Measurements from ENCODE around the gene MTARC2. TPM values are rescaled to one million over a fixed set of nuclear protein-coding genes. Genes with fewer than 3 reads are reported as not detected.

Gene MTARC2
- total RNA-seq, 1 donor from 2014 or later = not detected

DNA sequence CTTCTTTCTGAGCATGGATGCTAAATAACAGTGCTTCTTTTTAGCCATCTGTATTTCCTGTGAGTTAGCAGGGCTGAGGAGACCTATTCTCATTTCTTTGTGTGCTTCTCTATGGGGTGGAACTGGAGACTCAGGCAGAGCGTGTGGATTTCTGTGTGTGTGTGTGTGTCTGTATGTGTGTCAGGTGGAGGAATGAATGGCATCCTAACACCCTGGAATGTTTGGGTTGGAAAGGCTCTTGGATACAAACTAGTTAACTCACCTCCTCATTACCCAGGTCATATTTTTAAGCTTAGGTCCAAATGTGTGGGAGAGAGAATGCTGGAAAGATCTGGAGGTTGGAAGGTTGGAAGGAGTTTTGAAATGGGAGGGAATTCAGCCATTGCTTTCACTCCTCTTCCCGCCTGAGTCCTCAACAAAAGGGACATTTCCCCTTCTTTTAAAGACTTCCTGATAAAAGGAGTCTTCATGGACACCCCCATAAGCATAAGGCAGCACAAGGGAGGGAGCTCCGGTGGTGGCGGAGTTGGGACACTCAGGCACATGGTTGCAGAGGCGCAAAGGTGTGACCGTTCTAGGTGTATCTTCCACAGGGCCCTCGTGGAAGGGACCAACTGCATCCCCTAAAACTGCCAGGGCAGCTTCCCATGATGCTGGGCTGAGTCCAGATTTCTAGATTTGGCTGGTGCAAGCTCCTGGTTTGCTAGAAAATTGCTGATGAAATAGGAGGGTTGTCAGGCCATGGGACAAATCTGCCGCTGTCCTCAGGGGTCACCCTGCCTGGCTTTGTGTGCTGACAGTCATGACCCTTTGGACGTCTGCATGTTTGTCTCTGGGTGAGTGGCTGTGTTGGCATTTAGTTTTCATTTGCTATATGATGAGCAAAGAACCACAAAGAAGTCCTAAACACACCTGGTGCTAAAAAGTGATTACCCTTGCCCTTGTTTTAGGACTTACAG, 76.2 kb downstream of the MTARC2 start:
- Histone ChIP-seq H3K9ac (no peak overlapping the region), H3K27ac (no peak overlapping the region), H3K9me3 (ENCODE audit: low read depth) (no peaks in the 10 kb centered on the region), H3K4me2 (no peak overlapping the region), H3F3A (ENCODE audit: low read depth) (no peaks in the 10 kb centered on the region), H3K36me3 (no peaks in the 10 kb centered on the region), H2AFZ (replicated peaks) (no peak overlapping the region), H3K4me3 (no peak overlapping the region), H4K20me1 (ENCODE audit: low read depth) (no peaks in the 10 kb centered on the region), H3K4me1 (no peaks in the 10 kb centered on the region), H3K79me2 (ENCODE audit: low read depth) (no peaks in the 10 kb centered on the region), H3K27me3 (no peaks in the 10 kb centered on the region)
- no peak for DNase-seq (ENCODE audit: low spot score)
- no peaks in the 10 kb centered on the region for H3K36me3 Mint-ChIP-seq
- peak overlapping the region; percentile 3 for H3K27ac Mint-ChIP-seq
- TF ChIP-seq, protein P1, sequence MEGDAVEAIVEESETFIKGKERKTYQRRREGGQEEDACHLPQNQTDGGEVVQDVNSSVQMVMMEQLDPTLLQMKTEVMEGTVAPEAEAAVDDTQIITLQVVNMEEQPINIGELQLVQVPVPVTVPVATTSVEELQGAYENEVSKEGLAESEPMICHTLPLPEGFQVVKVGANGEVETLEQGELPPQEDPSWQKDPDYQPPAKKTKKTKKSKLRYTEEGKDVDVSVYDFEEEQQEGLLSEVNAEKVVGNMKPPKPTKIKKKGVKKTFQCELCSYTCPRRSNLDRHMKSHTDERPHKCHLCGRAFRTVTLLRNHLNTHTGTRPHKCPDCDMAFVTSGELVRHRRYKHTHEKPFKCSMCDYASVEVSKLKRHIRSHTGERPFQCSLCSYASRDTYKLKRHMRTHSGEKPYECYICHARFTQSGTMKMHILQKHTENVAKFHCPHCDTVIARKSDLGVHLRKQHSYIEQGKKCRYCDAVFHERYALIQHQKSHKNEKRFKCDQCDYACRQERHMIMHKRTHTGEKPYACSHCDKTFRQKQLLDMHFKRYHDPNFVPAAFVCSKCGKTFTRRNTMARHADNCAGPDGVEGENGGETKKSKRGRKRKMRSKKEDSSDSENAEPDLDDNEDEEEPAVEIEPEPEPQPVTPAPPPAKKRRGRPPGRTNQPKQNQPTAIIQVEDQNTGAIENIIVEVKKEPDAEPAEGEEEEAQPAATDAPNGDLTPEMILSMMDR (IDR thresholded peaks at IDR 0.05) = no peak
- TF ChIP-seq EZH2phosphoT487 (IDR thresholded peaks at IDR 0.05) (no peak), EZH2 (IDR thresholded peaks at IDR 0.05) (no peak)
- peaks cover 2% of the 10 kb centered on the region for H3K27me3 Mint-ChIP-seq (ENCODE audit: insufficient read depth, low read depth)
- no peak overlapping the region for H3K4me3 Mint-ChIP-seq
- no peaks in the 10 kb centered on the region for H3K9me3 Mint-ChIP-seq
- peaks cover 7% of the 10 kb centered on the region for H3K4me1 Mint-ChIP-seq

DNA sequence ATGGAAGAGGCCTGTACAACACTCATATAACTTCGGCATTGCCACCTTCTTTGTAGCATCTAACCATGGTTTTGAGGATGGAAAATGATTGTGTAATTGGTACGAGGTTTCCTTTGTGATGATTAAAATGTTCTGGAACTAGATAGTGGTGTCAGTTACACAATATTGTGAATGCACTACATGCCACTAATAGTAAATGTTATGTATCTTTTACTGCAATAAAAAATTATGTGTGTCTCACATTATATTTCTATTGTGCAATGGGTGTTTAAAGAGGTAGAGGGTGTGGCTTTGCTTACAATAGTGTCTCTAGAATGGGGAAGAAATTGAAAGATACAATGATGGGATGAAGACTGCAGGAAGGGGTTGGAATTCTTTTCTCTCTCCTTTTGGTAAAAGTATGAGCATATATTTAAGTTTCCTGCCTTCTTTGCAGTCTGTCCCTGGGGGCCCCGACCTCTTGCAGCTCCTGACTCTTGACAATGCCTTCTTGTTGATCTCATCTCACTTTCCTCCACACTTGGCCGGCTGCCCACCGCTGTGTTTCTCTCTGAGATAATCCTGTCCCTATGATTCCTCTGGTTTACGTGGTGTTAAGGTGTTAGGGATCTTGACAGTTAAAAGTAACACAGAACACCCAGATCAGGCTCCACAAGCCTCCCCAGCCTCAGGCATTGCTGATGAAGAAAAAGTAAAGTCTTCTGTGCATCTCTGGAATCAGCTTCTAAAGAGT, 77.9 kb downstream of the MTARC2 start:
- TF ChIP-seq, protein P1 (IDR thresholded peaks at IDR 0.05) = no peak
- TF ChIP-seq EZH2phosphoT487 (IDR thresholded peaks at IDR 0.05) = no peak
- no peak for TF ChIP-seq EZH2 (IDR thresholded peaks at IDR 0.05)
- H2AFZ ChIP-seq (replicated peaks) = no peak overlapping the region
- Mint-ChIP-seq H3K36me3 (no peaks in the 10 kb centered on the region), H3K27me3 (ENCODE audit: insufficient read depth, low read depth) (peaks cover 2% of the 10 kb centered on the region), H3K4me3 (no peak overlapping the region), H3K4me1 (peaks cover 7% of the 10 kb centered on the region), H3K9me3 (no peaks in the 10 kb centered on the region), H3K27ac (no peak overlapping the region)
- H3K9ac ChIP-seq = no peak overlapping the region
- no peak for DNase-seq (ENCODE audit: low spot score)
- no peaks in the 10 kb centered on the region for H4K20me1 ChIP-seq (ENCODE audit: low read depth)
- H3K27ac ChIP-seq = no peak overlapping the region
- H3K27me3 ChIP-seq = no peaks in the 10 kb centered on the region
- no peaks in the 10 kb centered on the region for H3K4me1 ChIP-seq
- H3K36me3 ChIP-seq = no peaks in the 10 kb centered on the region
- no peaks in the 10 kb centered on the region for H3F3A ChIP-seq (ENCODE audit: low read depth)
- H3K4me3 ChIP-seq = no peak overlapping the region
- H3K9me3 ChIP-seq (ENCODE audit: low read depth) = no peaks in the 10 kb centered on the region
- no peak overlapping the region for H3K4me2 ChIP-seq
- no peaks in the 10 kb centered on the region for H3K79me2 ChIP-seq (ENCODE audit: low read depth)

DNA sequence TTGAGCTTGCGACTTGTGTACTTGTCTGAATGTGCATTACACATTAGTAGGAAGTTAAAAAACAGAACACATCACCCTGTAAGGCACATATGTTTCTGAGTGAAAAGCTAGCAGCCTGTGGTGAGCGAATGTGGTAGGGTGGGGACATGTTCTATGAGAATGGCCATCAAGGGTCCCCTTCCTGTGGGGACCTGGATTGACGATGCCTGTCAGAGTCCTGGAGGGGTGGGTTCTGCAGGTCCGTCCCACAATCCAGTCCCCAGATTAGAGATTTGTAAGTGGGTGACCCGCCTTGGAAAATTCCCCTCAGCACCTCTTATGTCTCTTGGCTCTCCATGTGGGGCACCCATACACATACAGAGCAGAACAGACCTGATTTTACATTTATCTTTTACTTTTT, 78.6 kb downstream of the MTARC2 start:
- no peaks in the 10 kb centered on the region for H3K36me3 Mint-ChIP-seq
- H3K9ac ChIP-seq = no peak overlapping the region
- no peak overlapping the region for H3K27ac ChIP-seq
- no peaks in the 10 kb centered on the region for H3F3A ChIP-seq (ENCODE audit: low read depth)
- no peaks in the 10 kb centered on the region for H3K9me3 ChIP-seq (ENCODE audit: low read depth)
- H3K36me3 ChIP-seq = no peaks in the 10 kb centered on the region
- H3K79me2 ChIP-seq (ENCODE audit: low read depth) = no peaks in the 10 kb centered on the region
- H4K20me1 ChIP-seq (ENCODE audit: low read depth) = no peaks in the 10 kb centered on the region
- H3K4me1 Mint-ChIP-seq = peaks cover 7% of the 10 kb centered on the region
- H3K27ac Mint-ChIP-seq = no peak overlapping the region
- H3K4me2 ChIP-seq = no peak overlapping the region
- H3K4me3 ChIP-seq = no peak overlapping the region
- no peak overlapping the region for H2AFZ ChIP-seq (replicated peaks)
- H3K27me3 ChIP-seq = no peaks in the 10 kb centered on the region
- no peaks in the 10 kb centered on the region for H3K4me1 ChIP-seq
- no peak for DNase-seq (ENCODE audit: low spot score)
- no peak overlapping the region for H3K4me3 Mint-ChIP-seq
- TF ChIP-seq, protein P1 (IDR thresholded peaks at IDR 0.05) = no peak
- TF ChIP-seq EZH2 (IDR thresholded peaks at IDR 0.05) (no peak), EZH2phosphoT487 (IDR thresholded peaks at IDR 0.05) (no peak)
- H3K9me3 Mint-ChIP-seq = no peaks in the 10 kb centered on the region
- peaks cover 2% of the 10 kb centered on the region for H3K27me3 Mint-ChIP-seq (ENCODE audit: insufficient read depth, low read depth)
